Kidney epithelial cell (primary cell): ENCODE measurements around the gene CHRD. TPM values are rescaled to one million over a fixed set of nuclear protein-coding genes. Genes with fewer than 3 reads are reported as not detected.

Experiments
- DNase-seq: peaks from one replicate; pipeline ENCODE4 v3.0.0-alpha.2; 2010; ENCODE audit warnings: low read depth
- H3K27me3 ChIP-seq: 2 replicates; pipeline ENCODE4 v1.6.0; 2011; ENCODE audit warnings: low read length; ENCODE audit not compliant: control insufficient read depth, insufficient read depth
- H3K36me3 ChIP-seq: 2 replicates; pipeline ENCODE4 v1.5.1; 2011; ENCODE audit warnings: low read length; ENCODE audit not compliant: control insufficient read depth, insufficient read depth
- H3K4me3 ChIP-seq: 2 replicates; pipeline ENCODE4 v1.5.1; 2011; ENCODE audit warnings: low read depth, mild to moderate bottlenecking, control low read depth, low read length
- CTCF ChIP-seq: IDR thresholded peaks from 2 replicates; pipeline ENCODE4 v1.5.1; 2011; ENCODE audit warnings: mild to moderate bottlenecking, moderate library complexity, low read length, control low read depth, inconsistent platforms; ENCODE audit not compliant: insufficient read depth, poor library complexity, severe bottlenecking
- total RNA-seq: library from RNA; depleted of rRNA; stranded (reverse); fragments of >200 nt; gene quantifications from 2 replicates; pipeline ENCODE4 v1.2.3, GENCODE V29; 2015

The CHRD gene
- total RNA-seq, 1 donor from 2014 or later: 1.0 TPM

GRCh38 chr3:184358921-184359350, 20.9 kb upstream of the CHRD start:
- no peak for TF ChIP-seq CTCF
- H3K4me3 ChIP-seq: no peak overlapping the region
- H3K27me3 ChIP-seq: no peaks in the 10 kb centered on the region
- DNase-seq: no peak
- H3K36me3 ChIP-seq: no peaks in the 10 kb centered on the region

GRCh38 chr3:184359610-184360009, 20.2 kb upstream of the CHRD start:
- H3K36me3 ChIP-seq: no peaks in the 10 kb centered on the region
- DNase-seq: no peak
- no peaks in the 10 kb centered on the region for H3K27me3 ChIP-seq
- no peak overlapping the region for H3K4me3 ChIP-seq
- TF ChIP-seq CTCF: no peak

- TF ChIP-seq CTCF: no peak
- no peak for DNase-seq
- Histone ChIP-seq H3K27me3 (no peaks in the 10 kb centered on the region), H3K4me3 (peak overlapping the region; percentile 79), H3K36me3 (no peaks in the 10 kb centered on the region)
Observed at GRCh38 chr3:184360070-184360928, 19.6 kb upstream of the CHRD start.

GRCh38 chr3:184360929-184361531, 18.8 kb upstream of the CHRD start:
- H3K4me3 ChIP-seq: peak overlapping the region; percentile 79
- TF ChIP-seq CTCF: no peak
- H3K36me3 ChIP-seq: no peaks in the 10 kb centered on the region
- H3K27me3 ChIP-seq: no peaks in the 10 kb centered on the region
- DNase-seq: no peak

GRCh38 chr3:184361532-184361931, 18.3 kb upstream of the CHRD start, which contains the start of the genes CLCN2 and POLR2H:
CLCN2 (minus strand) TSS chr3:184361605; CDS start chr3:184361479, 126 bp downstream.
POLR2H (plus strand) TSS chr3:184361710; CDS start chr3:184363493, 1,783 bp downstream.
- Histone ChIP-seq H3K36me3 (no peaks in the 10 kb centered on the region), H3K27me3 (no peaks in the 10 kb centered on the region), H3K4me3 (peak within 1 kb of the TSS; percentile 79)
- TF ChIP-seq CTCF: no peak
- no peak for DNase-seq
